Measurements from ENCODE around the gene SLC17A2. TPM values are rescaled to one million over a fixed set of nuclear protein-coding genes. Genes with fewer than 3 reads are reported as not detected.

The SLC17A2 gene
- total and polyA plus RNA-seq, 2 of the 4 experiments (the other 2 are of a cell fraction) = not detected

GRCh38 chr6:25903467-25904099 is 26.9 kb downstream of the SLC17A2 start:
- H3K79me1 ChIP-seq (ENCODE audit: low read depth in 1 of 2, low read length in 2 of 2) = no peaks in the 10 kb centered on the region
- H4K91ac ChIP-seq (ENCODE audit: insufficient read depth, low read depth, low read length) = no peak overlapping the region
- no peaks in the 10 kb centered on the region for H3K4me1 ChIP-seq (ENCODE audit: control insufficient read depth, insufficient read depth, low read length)
- no peaks in the 10 kb centered on the region for H3K36me3 ChIP-seq (ENCODE audit: control insufficient read depth, insufficient read depth, low read length)
- H3K9me3 ChIP-seq (ENCODE audit: control insufficient read depth, insufficient read depth, low read length) = no peaks in the 10 kb centered on the region
- H3K23ac ChIP-seq (ENCODE audit: low read depth, low read length) = no peak overlapping the region
- H2AK9ac ChIP-seq (replicated peaks; ENCODE audit: low read depth, low read length, poor library complexity) = no peak overlapping the region
- no peak overlapping the region for H2BK5ac ChIP-seq (ENCODE audit: low read depth, low read length, poor library complexity, severe bottlenecking)
- ChIA-PET CTCF (interaction anchor here (0.6 kb wide), 1 partner anchor 1125 kb away, joined by 5 read pairs; no protein-coding TSS in a partner anchor), POLR2A (ENCODE audit: unreplicated experiment) (no interaction called here)
- no peak overlapping the region for H2BK15ac ChIP-seq (ENCODE audit: low read depth, low read length)
- ATAC-seq (ENCODE audit: low read depth) (no peak), DNase-seq (no peak)
- BruUV-seq (replicated peaks) = no TSS peak
- no peak for TF ChIP-seq MAZ (IDR thresholded peaks at IDR 0.05; ENCODE audit: borderline replicate concordance, low read depth, low read length)
- TF ChIP-seq RCOR1 (IDR thresholded peaks at IDR 0.05; ENCODE audit: insufficient replicate concordance, low read length) = no peak
- no peak for TF ChIP-seq MXI1 (IDR thresholded peaks at IDR 0.05; ENCODE audit: borderline replicate concordance, low read depth, low read length)
- no peak for TF ChIP-seq CEBPB (IDR thresholded peaks at IDR 0.05; ENCODE audit: low read depth, low read length)
- no peak for TF ChIP-seq SMC3 (IDR thresholded peaks at IDR 0.05; ENCODE audit: low read depth, low read length)
- no peak for TF ChIP-seq ELK1 (IDR thresholded peaks at IDR 0.05; ENCODE audit: borderline replicate concordance, low read depth, low read length)
- no peak for TF ChIP-seq RFX5 (IDR thresholded peaks at IDR 0.05; ENCODE audit: low read depth, low read length)
- TF ChIP-seq POLR2A (IDR thresholded peaks at IDR 0.05; ENCODE audit: low read depth, low read length) = no peak
- TF ChIP-seq USF2 (IDR thresholded peaks at IDR 0.05; ENCODE audit: low read depth, low read length) = no peak
- no peak for TF ChIP-seq BHLHE40 (IDR thresholded peaks at IDR 0.05; ENCODE audit: low read depth, low read length)
- no peak for TF ChIP-seq RAD21 (IDR thresholded peaks at IDR 0.05; ENCODE audit: low read length)
- no peak for TF ChIP-seq MAFK (IDR thresholded peaks at IDR 0.05; ENCODE audit: low read depth, low read length)
- no peak for TF ChIP-seq NFE2L2 (IDR thresholded peaks at IDR 0.05; ENCODE audit: low read depth, low read length)
- no peak for TF ChIP-seq CHD1 (IDR thresholded peaks at IDR 0.05; ENCODE audit: low read depth, low read length)
- no peak overlapping the region for H3K9ac ChIP-seq (ENCODE audit: low read depth, low read length)
- dilution Hi-C loops (cut with HindIII; ENCODE audit: low sequenced_read_pairs, unreplicated experiment) (no loop called here), intact Hi-C loops (cut with micrococcal nuclease) (no loop called here), in situ Hi-C loops (cut with MboI; ENCODE audit: low sequenced_read_pairs) (no loop called here)
- H2AFZ ChIP-seq (replicated peaks; ENCODE audit: low read length, poor library complexity) = no peak overlapping the region
- no peak overlapping the region for H3K27ac ChIP-seq (ENCODE audit: insufficient read depth, low read length)
- no peak overlapping the region for H3K4ac ChIP-seq (ENCODE audit: low read depth, low read length)
- no peaks in the 10 kb centered on the region for H3K27me3 ChIP-seq (ENCODE audit: control insufficient read depth, insufficient read depth, low read length)
- H3K14ac ChIP-seq (replicated peaks; ENCODE audit: low read depth, low read length) = no peak overlapping the region
- no peak overlapping the region for H3K4me3 ChIP-seq (ENCODE audit: insufficient read depth, low read depth, low read length)
- H3K56ac ChIP-seq (ENCODE audit: extremely low read depth, insufficient read depth, low read length) = no peak overlapping the region
- WGBS, 2 experiments (ENCODE audit: extremely low coverage in 2 of 2, insufficient read length in 1 of 2) = no CpG with 5 or more reads among the region's 4 CpGs
- no peaks in the 10 kb centered on the region for H4K20me1 ChIP-seq (ENCODE audit: insufficient read depth, low read length)
- H4K8ac ChIP-seq (ENCODE audit: low read depth in 2 of 2, low read length in 2 of 2) = no peak overlapping the region
- H3K4me2 ChIP-seq (ENCODE audit: low read depth, low read length) = no peak overlapping the region
- H2BK120ac ChIP-seq (ENCODE audit: low read depth, low read length) = no peak overlapping the region
- no peak overlapping the region for H2BK20ac ChIP-seq (ENCODE audit: low read depth, low read length)
- H3K9me1 ChIP-seq (ENCODE audit: insufficient read depth, low read length) = no peaks in the 10 kb centered on the region
- H4K5ac ChIP-seq (ENCODE audit: low read depth, low read length) = no peak overlapping the region
- H2AK5ac ChIP-seq (ENCODE audit: low read depth, low read length) = no peak overlapping the region
- no peak overlapping the region for H3K18ac ChIP-seq (ENCODE audit: low read depth, low read length)

Data from IMR-90 (cell line).